ENCODE measurements around the gene CLPSL2. TPM values are rescaled to one million over a fixed set of nuclear protein-coding genes. Genes with fewer than 3 reads are reported as not detected.

The CLPSL2 gene
- total RNA-seq, 6 donors from 2014 or later = not detected

DNA sequence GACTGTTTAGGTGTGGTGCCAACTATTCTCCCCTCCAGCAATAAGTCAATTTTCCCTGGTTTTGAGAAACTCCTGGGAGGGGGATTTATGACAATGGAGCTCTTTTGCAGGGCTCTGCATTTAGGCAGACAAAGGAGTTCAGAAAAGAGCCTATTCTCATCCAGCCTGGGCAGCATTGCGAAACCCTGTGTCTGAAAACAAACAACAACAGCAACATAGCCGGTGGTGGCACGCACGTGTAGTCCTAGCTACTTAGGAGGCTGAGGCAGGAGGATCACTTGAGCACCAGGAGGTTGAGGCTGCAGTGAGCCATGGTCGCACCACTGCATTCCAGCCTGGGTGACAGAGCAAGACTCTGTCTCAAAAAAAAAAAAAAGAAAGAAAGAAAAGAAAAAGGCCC lies 14.3 kb downstream of the CLPSL2 start:
- no peaks in the 10 kb centered on the region for H3K36me3 ChIP-seq
- no peak overlapping the region for H3K4me3 ChIP-seq
- H3K4me1 ChIP-seq = peaks cover 0 to 4% (median 0%) of the 10 kb centered on the region in 4 donors
- no peaks in the 10 kb centered on the region for H3K9me3 ChIP-seq
- no peak overlapping the region for H3K27ac ChIP-seq
- no peak for DNase-seq
- WGBS, 2 donors = 72 to 78% methylated on average over 5 of the region's 5 CpGs
- TF ChIP-seq POLR2A (IDR thresholded peaks at IDR 0.05) = no peak
- no peak for TF ChIP-seq EP300 (IDR thresholded peaks at IDR 0.05)
- TF ChIP-seq, protein P1, sequence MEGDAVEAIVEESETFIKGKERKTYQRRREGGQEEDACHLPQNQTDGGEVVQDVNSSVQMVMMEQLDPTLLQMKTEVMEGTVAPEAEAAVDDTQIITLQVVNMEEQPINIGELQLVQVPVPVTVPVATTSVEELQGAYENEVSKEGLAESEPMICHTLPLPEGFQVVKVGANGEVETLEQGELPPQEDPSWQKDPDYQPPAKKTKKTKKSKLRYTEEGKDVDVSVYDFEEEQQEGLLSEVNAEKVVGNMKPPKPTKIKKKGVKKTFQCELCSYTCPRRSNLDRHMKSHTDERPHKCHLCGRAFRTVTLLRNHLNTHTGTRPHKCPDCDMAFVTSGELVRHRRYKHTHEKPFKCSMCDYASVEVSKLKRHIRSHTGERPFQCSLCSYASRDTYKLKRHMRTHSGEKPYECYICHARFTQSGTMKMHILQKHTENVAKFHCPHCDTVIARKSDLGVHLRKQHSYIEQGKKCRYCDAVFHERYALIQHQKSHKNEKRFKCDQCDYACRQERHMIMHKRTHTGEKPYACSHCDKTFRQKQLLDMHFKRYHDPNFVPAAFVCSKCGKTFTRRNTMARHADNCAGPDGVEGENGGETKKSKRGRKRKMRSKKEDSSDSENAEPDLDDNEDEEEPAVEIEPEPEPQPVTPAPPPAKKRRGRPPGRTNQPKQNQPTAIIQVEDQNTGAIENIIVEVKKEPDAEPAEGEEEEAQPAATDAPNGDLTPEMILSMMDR (IDR thresholded peaks at IDR 0.05) = no peak
- TF ChIP-seq POLR2AphosphoS5 (IDR thresholded peaks at IDR 0.05) = no peak
- ATAC-seq (ENCODE audit: low FRiP score in 2 of 2) = no peak
- peaks cover 0 to 10% (median 4%) of the 10 kb centered on the region in 4 donors for H3K27me3 ChIP-seq

- TF ChIP-seq, protein P1 (IDR thresholded peaks at IDR 0.05) = no peak
- no peak for TF ChIP-seq POLR2AphosphoS5 (IDR thresholded peaks at IDR 0.05)
- TF ChIP-seq POLR2A (IDR thresholded peaks at IDR 0.05) = no peak
- TF ChIP-seq EP300 (IDR thresholded peaks at IDR 0.05) = no peak
- WGBS, 2 donors = 89 to 91% methylated on average over 17 of the region's 17 CpGs
- peak in 1 of 2 donors; percentile 6 for ATAC-seq (ENCODE audit: low FRiP score in 2 of 2)
Observed at GRCh38 chr6:35794536-35795452, 18.4 kb downstream of the CLPSL2 start.

GRCh38 chr6:35795453-35796071 lies 19.2 kb downstream of the CLPSL2 start:
- Histone ChIP-seq H3K9me3 (no peaks in the 10 kb centered on the region), H3K4me1 (no peaks in the 10 kb centered on the region), H3K27ac (no peak overlapping the region), H3K27me3 (no peaks in the 10 kb centered on the region), H3K36me3 (no peaks in the 10 kb centered on the region), H3K4me3 (no peak overlapping the region)
- 92% methylated on average over 11 of the region's 11 CpGs for WGBS, 2 donors
- DNase-seq (no peak), ATAC-seq (ENCODE audit: low FRiP score in 2 of 2) (peak in 1 of 2 donors; percentile 12)
- TF ChIP-seq, protein P1 (IDR thresholded peaks at IDR 0.05) = no peak
- TF ChIP-seq POLR2A (IDR thresholded peaks at IDR 0.05) = no peak

More at GRCh38 chr6:35794536-35795452, 18.4 kb downstream of the CLPSL2 start:
- no peak overlapping the region for H3K4me3 ChIP-seq
- no peaks in the 10 kb centered on the region for H3K9me3 ChIP-seq
- no peaks in the 10 kb centered on the region for H3K36me3 ChIP-seq
- H3K27me3 ChIP-seq = no peaks in the 10 kb centered on the region
- H3K27ac ChIP-seq = no peak overlapping the region
- H3K4me1 ChIP-seq = no peaks in the 10 kb centered on the region
- DNase-seq = no peak

DNA sequence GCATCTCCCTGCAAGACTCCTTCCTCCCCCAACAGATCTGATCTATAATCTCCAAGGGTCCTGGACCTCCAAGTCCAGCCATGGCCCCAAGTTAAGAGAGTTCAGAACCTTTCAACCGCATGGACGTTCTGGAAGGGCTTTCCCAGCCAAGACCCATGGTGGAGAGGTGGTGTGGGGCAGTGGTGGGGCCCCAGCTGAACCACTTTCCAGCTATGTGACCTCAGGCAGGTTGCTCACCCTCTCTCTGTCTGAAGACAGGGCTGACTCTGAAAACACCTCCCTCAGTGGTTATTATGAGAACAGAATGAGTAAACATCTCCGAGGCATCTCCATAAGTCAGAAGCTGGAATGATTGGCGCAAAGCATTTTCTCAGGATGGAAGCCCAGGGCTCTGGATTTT lies 19.8 kb downstream of the CLPSL2 start:
- no peaks in the 10 kb centered on the region for H3K27me3 ChIP-seq
- H3K36me3 ChIP-seq = no peaks in the 10 kb centered on the region
- ATAC-seq (ENCODE audit: low FRiP score in 2 of 2) (no peak), DNase-seq (no peak)
- TF ChIP-seq POLR2A (IDR thresholded peaks at IDR 0.05) (no peak), POLR2AphosphoS5 (IDR thresholded peaks at IDR 0.05) (no peak), EP300 (IDR thresholded peaks at IDR 0.05) (no peak)
- TF ChIP-seq, protein P1 (IDR thresholded peaks at IDR 0.05) = no peak
- H3K4me1 ChIP-seq = no peaks in the 10 kb centered on the region
- 73 to 78% methylated on average over 4 of the region's 4 CpGs for WGBS, 2 donors
- no peak overlapping the region for H3K4me3 ChIP-seq
- H3K27ac ChIP-seq = no peak overlapping the region
- no peaks in the 10 kb centered on the region for H3K9me3 ChIP-seq
